Fibroblast of the aortic adventitia (primary cell): ENCODE data around the gene SAFB. TPM values are rescaled to one million over a fixed set of nuclear protein-coding genes. Genes with fewer than 3 reads are reported as not detected.

Experiments
- DNase-seq: peaks from one replicate; pipeline ENCODE4 v3.0.0-alpha.2; 2010; ENCODE audit warnings: low read depth
- H3K4me3 ChIP-seq: 2 replicates; pipeline ENCODE4 v1.5.1; 2011; ENCODE audit warnings: low read depth, mild to moderate bottlenecking, control low read depth, low read length, moderate library complexity
- total RNA-seq: library from RNA; depleted of rRNA; stranded (reverse); fragments of >200 nt; gene quantifications from 2 replicates; pipeline ENCODE4 v1.2.3, GENCODE V29; 2012; ENCODE audit warnings: low replicate concordance
- TF ChIP-seq, protein P1 (sequence below): IDR thresholded peaks from 2 replicates; pipeline ENCODE4 v1.5.1; 2011; ENCODE audit warnings: mild to moderate bottlenecking, low read length, control low read depth, inconsistent platforms; ENCODE audit not compliant: insufficient read depth

The SAFB gene
- 43.5 and 92.9 TPM in 2 replicates for total RNA-seq

DNA sequence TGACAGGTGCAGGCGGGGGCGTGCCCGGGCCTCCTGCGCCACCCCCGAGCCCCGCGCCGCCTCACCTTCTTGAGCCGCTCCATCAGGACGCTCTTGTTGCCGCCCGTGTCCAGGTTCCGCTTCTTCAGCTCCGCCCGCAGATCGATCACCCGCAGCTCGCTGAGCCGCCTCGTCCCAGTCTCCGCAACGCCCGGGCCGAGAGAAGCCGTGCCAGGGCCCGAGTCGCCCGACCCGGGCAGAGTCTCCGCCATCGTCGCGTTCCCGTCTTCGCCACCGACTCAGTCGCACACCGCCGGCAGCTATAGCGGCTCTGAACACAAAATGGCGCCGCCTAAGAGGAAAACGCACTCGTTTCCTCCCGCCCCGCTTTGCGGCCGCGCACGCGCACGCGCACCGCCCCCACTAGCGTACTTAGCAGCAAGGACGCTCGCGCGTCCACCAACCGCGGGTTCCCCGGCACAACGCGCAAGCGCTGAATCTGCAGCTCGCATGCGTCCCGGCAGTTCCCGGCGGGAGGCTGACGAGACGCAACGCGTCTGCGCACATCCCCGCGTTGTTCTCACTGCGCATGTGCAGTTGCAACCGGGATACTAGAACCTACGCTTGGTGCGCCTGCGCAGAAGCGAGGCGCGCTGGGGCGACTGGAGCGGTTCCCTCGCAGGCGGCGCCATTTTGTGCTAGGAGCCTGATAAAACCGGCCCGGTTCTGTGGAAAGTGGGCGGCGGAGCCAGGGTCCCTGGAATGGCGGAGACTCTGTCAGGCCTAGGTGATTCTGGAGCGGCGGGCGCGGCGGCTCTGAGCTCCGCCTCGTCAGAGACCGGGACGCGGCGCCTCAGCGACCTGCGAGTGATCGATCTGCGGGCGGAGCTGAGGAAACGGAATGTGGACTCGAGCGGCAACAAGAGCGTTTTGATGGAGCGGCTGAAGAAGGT is at the start of gene SAFB, which contains the start of gene SAFB2:
SAFB (plus strand) TSS at position 619 of the 932 bp plus-strand sequence; CDS start at position 742, 123 bp downstream.
SAFB2 (minus strand) TSS at position 312 of the 932 bp plus-strand sequence; CDS start at position 251, 61 bp downstream.
- H3K4me3 ChIP-seq = peak within 1 kb of the TSS; percentile 99
- TF ChIP-seq, protein P1, sequence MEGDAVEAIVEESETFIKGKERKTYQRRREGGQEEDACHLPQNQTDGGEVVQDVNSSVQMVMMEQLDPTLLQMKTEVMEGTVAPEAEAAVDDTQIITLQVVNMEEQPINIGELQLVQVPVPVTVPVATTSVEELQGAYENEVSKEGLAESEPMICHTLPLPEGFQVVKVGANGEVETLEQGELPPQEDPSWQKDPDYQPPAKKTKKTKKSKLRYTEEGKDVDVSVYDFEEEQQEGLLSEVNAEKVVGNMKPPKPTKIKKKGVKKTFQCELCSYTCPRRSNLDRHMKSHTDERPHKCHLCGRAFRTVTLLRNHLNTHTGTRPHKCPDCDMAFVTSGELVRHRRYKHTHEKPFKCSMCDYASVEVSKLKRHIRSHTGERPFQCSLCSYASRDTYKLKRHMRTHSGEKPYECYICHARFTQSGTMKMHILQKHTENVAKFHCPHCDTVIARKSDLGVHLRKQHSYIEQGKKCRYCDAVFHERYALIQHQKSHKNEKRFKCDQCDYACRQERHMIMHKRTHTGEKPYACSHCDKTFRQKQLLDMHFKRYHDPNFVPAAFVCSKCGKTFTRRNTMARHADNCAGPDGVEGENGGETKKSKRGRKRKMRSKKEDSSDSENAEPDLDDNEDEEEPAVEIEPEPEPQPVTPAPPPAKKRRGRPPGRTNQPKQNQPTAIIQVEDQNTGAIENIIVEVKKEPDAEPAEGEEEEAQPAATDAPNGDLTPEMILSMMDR = no peak
- DNase-seq = peak; percentile 100

DNA sequence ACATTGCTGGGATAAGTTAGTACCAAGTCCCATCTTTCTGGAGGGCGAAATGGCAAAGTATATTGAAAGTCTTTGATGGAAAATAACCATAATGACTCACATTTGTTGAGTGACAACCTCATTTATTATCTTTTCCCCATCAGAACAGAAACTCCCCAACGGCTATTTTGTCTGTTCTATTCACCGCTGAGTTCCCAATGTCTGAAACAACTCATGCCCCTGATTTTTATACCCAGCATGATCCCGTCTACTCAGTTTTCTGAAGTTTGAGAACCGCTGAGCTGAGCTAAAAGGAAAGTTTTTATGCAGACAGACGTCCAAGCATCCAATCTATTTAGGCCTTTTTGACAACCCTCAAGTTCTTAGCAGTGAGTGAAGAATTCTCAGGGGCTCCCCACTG is 47.3 kb upstream of the SAFB start:
- no peak for DNase-seq
- TF ChIP-seq, protein P1 = no peak
- H3K4me3 ChIP-seq = no peak overlapping the region

DNA sequence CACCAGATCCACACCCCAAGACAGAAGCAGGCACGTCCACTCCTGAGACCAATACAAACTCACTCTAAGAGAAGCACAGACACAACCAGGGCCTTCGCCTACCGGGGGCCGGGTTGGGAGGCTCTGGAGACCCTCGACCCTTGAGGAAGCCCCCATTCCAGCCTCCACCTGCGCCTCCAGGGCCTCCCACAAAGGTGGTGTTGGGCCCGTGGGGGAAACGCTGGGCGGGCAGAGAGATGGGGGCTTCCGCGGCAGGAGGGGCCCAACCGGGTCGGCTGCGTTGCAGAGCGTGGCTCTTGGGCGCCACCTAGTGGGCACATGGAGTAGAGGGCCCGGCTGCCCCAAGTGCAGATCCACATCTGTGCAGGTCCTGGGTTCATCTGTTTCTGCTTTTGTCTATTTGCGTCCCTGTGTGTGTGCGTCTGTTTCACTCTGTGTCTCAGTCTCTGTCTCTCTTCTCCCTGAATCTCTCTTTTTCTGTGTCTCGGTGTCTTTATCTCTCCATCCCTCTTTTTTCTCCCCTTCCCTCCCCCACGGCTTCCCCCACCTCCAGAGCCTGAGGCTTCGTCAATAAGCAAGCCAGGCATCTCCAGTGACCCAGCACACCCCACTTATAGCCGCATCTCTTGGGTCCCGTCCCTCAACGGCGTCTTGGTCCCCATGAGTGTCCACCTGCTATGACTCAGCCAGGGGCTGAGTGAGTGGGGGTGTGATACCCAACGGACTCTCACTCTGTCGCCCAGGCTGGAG is 44.6 kb upstream of the SAFB start:
- TF ChIP-seq, protein P1 = peak; percentile 97
- DNase-seq = peak; percentile 48
- H3K4me3 ChIP-seq = peak overlapping the region; percentile 6

DNA sequence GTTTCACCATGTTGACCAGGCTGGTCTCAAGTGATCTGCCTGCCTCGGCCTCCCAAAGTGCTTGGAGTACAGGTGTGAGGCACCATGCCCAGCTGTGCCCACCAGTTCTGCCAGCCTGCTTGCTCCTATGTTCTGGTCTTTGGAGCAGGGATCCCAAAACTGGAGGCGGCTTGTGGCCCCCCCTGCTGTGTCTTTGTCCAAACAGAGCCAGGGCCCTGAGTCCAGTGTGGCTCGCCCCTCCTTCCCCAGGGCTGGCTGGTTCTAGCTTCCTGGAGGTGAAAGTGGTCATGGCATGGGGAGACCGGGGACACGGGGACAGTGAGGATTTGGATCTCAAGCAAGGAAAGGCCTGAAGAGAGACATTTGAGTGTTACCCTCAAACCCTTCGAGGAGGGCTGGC is 43.6 kb upstream of the SAFB start:
- no peak for DNase-seq
- no peak overlapping the region for H3K4me3 ChIP-seq
- TF ChIP-seq, protein P1 = no peak

DNA sequence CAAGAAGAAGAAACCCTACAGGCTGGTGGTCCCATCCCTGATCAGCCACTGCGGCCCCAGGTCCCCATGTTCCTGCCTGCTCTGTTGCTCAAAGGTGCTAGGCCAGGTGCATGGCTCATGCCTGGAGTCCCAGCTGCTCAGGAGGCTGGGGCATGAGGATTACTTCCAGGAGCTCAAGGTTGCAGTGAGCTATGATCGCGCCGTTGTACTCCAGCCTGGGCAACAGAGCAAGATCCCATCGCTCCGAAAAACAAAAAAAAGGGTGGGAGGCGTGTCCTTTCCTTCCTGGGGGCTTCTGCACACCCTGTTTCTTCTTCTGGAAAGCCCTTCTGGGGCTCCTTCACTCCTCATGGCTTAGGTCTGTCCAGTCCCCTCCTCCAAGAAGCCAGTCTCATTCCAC is 43.2 kb upstream of the SAFB start:
- no peak for DNase-seq
- TF ChIP-seq, protein P1 = no peak

DNA sequence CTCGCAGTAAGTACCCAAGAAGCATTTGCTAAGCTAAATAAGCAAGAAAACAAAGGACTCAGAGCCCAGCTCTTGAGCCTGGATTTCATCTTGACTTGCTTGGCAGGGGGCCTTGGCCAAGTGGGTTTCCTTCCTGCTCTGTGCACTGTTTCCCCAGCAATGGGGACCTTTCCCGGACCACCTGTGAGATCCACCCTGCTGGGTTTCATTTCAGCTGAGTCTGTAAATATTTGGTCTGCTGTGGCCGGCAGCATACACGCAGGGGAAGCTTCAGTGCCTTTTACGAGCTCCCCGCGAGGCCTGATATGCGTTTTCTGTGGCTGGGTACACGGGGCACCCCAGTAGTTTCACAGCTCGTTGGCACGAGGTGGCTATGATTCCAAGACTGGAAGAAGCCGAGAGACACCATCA is 42.7 kb upstream of the SAFB start:
- no peak for DNase-seq
- TF ChIP-seq, protein P1 = no peak
- H3K4me3 ChIP-seq = no peak overlapping the region

More for the DNA sequence above, 43.2 kb upstream of the SAFB start:
- no peak overlapping the region for H3K4me3 ChIP-seq
